Measurements from ENCODE around the gene TIMM8A.
"Not testable (repeated sequence)": the region's sequence is repeated elsewhere in the genome, so short reads cannot be mapped to it uniquely, and the experiment has no call there.

The TIMM8A gene

DNA sequence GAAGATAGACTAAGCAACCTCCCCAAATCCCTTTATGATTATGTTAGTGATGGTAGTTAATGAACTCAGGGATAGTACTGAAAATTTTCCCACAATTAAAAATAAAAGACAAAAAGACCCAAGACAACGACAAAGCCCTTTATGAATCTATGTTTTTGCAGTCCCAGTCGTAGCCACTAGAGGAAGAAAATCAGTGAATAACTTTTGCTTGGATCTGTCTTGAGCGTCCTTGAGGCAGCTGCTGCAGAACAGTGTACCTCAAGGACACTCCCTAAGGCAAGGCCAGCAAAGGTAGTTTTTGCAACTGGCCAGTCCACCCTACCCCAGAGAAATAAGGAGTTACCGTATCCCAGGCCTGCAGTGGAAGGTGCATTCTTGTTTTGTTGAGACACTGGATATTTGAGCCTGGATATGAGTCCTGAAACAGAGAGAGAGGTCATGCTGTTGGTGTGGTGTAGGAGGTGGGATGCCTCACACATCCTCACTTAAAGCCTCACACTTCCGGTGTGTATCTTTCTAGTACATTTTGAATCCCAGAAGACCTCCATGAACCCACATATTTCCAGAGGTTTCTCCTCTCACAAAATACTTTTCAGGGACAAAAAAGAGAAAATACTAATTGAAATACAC, 8.7 kb upstream of the TIMM8A start:
- no peak for DNase-seq

GRCh38 chrX:101349193-101349562, 636 bp upstream of the TIMM8A start:
- no peak for DNase-seq

- no peak for DNase-seq
These were observed 587 bp downstream of the TIMM8A start for GRCh38 chrX:101347859-101348451.

DNA sequence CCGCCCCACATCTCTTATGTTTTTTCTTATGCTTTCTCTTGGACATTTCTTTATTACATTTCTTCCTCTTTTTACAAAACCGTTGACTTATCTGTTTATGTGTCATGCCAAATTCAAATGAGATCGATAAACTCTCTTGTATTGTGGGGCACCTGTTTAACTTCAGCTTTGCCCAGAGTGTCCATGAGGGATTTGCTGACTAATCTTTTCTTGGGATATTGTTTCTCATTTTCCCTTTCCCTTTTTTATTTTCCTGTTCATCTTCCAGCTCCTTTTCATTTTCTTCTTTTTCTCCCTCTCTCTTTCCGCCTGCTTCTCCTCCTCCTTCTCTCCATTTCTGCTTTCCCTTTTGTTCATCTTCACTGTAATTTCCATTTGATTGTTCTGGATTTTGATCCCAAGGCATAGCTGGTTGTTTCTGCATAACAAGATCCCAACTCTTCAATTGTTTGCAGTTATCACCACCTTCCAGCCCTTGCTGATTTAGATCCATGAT, 10.7 kb downstream of the TIMM8A start:
- no peak for DNase-seq

DNA sequence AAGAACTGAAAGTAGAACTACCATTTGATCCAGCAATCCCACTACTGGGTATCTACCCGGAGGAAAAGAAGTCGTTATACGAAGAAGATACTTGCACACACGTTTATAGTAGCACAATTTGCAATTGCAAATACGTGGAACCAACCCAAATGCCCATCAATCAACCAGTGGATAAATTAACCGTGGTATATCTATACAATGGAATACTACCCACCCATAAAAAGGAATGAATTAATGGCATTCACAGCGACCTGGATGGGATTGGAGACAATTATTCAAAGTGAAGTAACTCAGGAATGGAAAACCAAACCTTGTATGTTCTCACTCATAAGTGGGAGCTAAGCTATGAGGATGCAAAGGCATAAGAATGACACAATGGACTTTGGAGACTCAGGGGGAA, 14.2 kb downstream of the TIMM8A start:
- not testable (repeated sequence) for DNase-seq

DNA sequence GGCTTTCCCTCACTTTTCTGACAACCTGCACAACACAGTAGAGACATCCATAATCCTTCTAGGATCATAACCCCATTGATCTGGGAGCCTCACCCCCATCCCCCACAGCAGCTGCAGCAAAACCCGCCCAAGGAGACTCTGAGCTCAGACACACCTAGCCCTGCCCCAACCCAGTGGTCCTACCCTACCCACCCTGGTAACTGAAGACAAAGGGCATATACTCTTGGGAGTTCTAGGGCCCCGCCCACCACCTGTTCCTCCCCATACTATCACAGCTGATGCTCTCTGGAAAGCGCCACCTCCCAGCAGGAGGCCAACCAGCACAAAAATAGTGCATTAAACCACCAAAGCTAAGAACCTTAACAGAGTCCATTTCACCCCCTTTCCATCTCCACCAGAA, 21.9 kb downstream of the TIMM8A start:
- not testable (repeated sequence) for DNase-seq

DNA sequence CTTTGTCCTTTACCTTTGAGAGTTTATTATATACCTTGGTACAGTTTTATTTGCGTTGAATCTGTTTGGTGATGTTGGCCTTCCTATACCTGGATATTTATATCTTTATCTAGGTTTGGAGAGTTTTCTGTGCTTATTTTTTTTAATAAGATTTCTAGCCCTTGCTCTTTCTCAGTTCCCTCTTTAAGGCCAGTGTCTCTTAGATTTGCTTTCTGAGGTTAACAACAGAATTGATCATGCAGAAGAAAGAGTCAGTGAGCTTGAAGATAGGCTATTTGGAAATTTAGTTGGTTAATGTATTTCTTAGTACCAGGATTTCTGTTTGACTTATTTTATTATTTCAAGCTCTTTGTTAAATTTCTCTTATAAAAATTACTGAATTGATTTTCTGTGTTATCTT, 44.8 kb downstream of the TIMM8A start:
- no peak for DNase-seq

All from CD4-positive, alpha-beta T cell treated with Interleukin-17A for 4 hours (primary cell).